Progenitor cell of endocrine pancreas (in vitro differentiated cells): Measurements from ENCODE around the gene NSUN6. TPM values are rescaled to one million over a fixed set of nuclear protein-coding genes. Genes with fewer than 3 reads are reported as not detected.

Experiments used
- DNase-seq: peaks from one replicate; pipeline ENCODE4 v3.0.0; 2021; ENCODE audit warnings: low spot score; ENCODE audit not compliant: unreplicated experiment
- H3K27ac Mint-ChIP-seq: 2 replicates; pipeline ENCODE4 v1.8.0; 2021; ENCODE audit warnings: mild to moderate bottlenecking, moderate library complexity, mixed read lengths
- H3K27me3 Mint-ChIP-seq: 2 replicates; pipeline ENCODE4 v1.8.0; 2021; ENCODE audit warnings: mixed read lengths
- H3K36me3 Mint-ChIP-seq: 2 replicates; pipeline ENCODE4 v1.8.0; 2022; ENCODE audit warnings: mixed read lengths; ENCODE audit not compliant: insufficient read depth
- H3K4me1 Mint-ChIP-seq: 2 replicates; pipeline ENCODE4 v1.8.0; 2021; ENCODE audit warnings: low read depth, mixed read lengths
- H3K4me3 Mint-ChIP-seq: 2 replicates; pipeline ENCODE4 v1.8.0; 2021; ENCODE audit warnings: low read depth, mild to moderate bottlenecking, moderate library complexity, mixed read lengths
- H3K9me3 Mint-ChIP-seq: 2 replicates; pipeline ENCODE4 v1.8.0; 2021; ENCODE audit warnings: low read depth, mixed read lengths
- total RNA-seq: library from RNA; stranded (reverse); gene quantifications from 2 replicates; pipeline ENCODE4 v1.2.1, GENCODE V29; 2021
- TF ChIP-seq, protein P1 (sequence below): fragments of 200-600 bp; sonication (generic); IDR thresholded peaks from one replicate; pipeline ENCODE4 v1.5.0; 2021; ENCODE audit warnings: antibody characterized with exemption, mild to moderate bottlenecking; ENCODE audit not compliant: unreplicated experiment

The NSUN6 gene
- total RNA-seq, 1 donor from 2014 or later = 17.3 TPM

DNA sequence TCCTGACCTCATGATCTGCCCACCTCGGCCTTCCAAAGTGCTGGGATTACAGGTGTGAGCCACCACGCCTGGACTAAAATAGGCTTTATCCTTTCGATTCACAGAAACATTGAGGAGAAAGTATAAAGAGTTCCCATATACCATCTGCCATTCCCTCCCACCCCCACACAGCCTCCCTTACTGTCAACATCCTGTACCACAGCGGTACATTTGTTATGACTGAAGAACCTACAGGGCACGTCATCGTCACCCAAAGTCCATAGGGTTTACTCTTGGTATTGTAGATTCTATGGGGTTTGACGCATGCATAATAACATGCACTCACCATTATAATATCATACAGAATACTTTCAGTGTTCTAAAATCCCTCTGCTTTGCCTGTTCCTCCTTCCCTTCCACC is 35.8 kb upstream of the NSUN6 start:
- H3K36me3 Mint-ChIP-seq = peaks cover 6% of the 10 kb centered on the region
- H3K4me3 Mint-ChIP-seq = no peak overlapping the region
- TF ChIP-seq, protein P1, sequence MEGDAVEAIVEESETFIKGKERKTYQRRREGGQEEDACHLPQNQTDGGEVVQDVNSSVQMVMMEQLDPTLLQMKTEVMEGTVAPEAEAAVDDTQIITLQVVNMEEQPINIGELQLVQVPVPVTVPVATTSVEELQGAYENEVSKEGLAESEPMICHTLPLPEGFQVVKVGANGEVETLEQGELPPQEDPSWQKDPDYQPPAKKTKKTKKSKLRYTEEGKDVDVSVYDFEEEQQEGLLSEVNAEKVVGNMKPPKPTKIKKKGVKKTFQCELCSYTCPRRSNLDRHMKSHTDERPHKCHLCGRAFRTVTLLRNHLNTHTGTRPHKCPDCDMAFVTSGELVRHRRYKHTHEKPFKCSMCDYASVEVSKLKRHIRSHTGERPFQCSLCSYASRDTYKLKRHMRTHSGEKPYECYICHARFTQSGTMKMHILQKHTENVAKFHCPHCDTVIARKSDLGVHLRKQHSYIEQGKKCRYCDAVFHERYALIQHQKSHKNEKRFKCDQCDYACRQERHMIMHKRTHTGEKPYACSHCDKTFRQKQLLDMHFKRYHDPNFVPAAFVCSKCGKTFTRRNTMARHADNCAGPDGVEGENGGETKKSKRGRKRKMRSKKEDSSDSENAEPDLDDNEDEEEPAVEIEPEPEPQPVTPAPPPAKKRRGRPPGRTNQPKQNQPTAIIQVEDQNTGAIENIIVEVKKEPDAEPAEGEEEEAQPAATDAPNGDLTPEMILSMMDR = no peak
- no peak for DNase-seq
- no peaks in the 10 kb centered on the region for H3K27me3 Mint-ChIP-seq
- H3K27ac Mint-ChIP-seq = no peak overlapping the region
- H3K4me1 Mint-ChIP-seq = no peaks in the 10 kb centered on the region
- no peaks in the 10 kb centered on the region for H3K9me3 Mint-ChIP-seq

DNA sequence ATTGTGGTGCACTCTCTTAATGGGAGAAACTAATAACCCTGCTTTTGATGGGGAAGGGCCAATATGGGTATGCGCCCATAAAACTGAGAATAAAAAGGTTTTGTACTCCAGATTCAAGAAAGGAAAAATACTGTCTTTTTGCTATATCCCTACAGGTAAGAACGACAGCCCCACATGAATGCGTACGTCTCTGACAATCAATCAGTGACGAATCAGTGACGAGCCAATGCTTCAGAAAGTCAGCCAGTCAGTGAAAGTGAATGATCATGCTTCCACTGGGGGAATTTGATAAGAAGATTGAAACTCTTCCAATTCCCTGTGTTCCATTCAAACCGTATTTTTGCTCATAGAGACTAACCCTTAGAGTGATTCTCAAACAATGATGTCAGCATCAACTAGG is 34.2 kb upstream of the NSUN6 start:
- no peak overlapping the region for H3K4me3 Mint-ChIP-seq
- H3K4me1 Mint-ChIP-seq = no peaks in the 10 kb centered on the region
- H3K36me3 Mint-ChIP-seq = peaks cover 6% of the 10 kb centered on the region
- H3K9me3 Mint-ChIP-seq = no peaks in the 10 kb centered on the region
- TF ChIP-seq, protein P1 = no peak
- no peaks in the 10 kb centered on the region for H3K27me3 Mint-ChIP-seq
- no peak for DNase-seq
- H3K27ac Mint-ChIP-seq = no peak overlapping the region

DNA sequence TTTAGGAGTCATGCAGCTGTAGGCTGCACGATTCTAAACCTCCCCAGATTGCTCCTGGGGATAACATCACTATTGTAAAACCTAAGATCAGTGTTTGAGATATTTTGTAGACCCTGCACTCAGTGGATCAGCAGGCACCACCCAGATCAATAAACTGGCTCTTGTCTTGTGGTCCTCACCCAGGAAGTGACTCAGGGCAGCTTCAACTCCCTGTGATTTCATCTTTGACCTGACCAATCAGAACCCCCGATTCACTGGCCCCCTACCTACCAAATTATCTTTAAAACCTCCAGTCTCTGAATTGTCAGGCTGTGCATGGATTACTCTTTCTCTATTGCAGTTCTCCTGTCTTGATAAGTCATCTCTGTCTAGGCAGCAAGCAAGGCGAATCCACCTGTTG is 33.6 kb upstream of the NSUN6 start:
- H3K9me3 Mint-ChIP-seq = no peaks in the 10 kb centered on the region
- no peak overlapping the region for H3K4me3 Mint-ChIP-seq
- no peaks in the 10 kb centered on the region for H3K27me3 Mint-ChIP-seq
- TF ChIP-seq, protein P1 = no peak
- peaks cover 6% of the 10 kb centered on the region for H3K36me3 Mint-ChIP-seq
- no peak overlapping the region for H3K27ac Mint-ChIP-seq
- no peaks in the 10 kb centered on the region for H3K4me1 Mint-ChIP-seq
- no peak for DNase-seq

DNA sequence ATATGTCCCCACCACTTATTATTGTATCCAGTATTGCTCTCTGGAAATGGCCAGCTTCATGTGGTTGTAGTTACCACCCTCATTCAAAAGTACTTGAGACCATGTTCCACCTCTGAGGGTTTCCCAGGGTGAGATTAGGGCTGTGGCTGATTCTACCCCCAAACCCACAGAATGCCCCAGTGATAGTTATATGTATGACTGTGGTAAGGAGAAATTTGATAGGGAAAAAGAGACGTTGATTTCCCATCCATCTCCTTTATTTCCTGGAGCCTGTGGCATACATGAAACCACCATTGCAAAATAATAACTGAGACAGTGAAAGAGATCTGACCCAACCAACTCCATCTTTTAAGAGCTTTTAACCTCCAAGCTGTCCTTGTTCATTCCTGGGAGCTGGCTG is 33.0 kb upstream of the NSUN6 start:
- TF ChIP-seq, protein P1 = no peak
- no peaks in the 10 kb centered on the region for H3K9me3 Mint-ChIP-seq
- H3K27ac Mint-ChIP-seq = no peak overlapping the region
- no peak overlapping the region for H3K4me3 Mint-ChIP-seq
- H3K4me1 Mint-ChIP-seq = no peaks in the 10 kb centered on the region
- H3K36me3 Mint-ChIP-seq = peaks cover 6% of the 10 kb centered on the region
- H3K27me3 Mint-ChIP-seq = no peaks in the 10 kb centered on the region
- no peak for DNase-seq

DNA sequence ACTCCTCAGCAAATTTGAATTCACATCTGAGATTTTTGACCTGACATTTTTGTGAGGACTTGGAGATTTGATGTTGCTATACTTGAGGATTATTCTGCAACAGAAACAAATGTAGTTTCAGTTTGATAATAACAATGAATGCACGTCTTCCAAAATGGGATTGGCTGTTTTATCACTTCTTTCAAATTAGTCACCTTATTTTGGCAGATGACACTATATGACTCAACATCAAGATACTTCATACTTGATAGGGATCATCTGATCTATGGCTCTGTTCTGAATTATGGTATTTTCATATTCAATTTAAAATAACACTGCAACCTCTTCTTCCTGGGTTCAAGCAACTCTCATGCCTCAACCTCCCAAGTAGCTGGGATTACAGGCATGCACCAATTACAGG is 32.0 kb upstream of the NSUN6 start:
- no peak for DNase-seq
- Mint-ChIP-seq H3K36me3 (peaks cover 6% of the 10 kb centered on the region), H3K27me3 (no peaks in the 10 kb centered on the region), H3K27ac (peak overlapping the region; percentile 27), H3K4me1 (no peaks in the 10 kb centered on the region), H3K4me3 (no peak overlapping the region), H3K9me3 (no peaks in the 10 kb centered on the region)
- TF ChIP-seq, protein P1 = no peak
